IMR-90 (cell line): ENCODE data around the gene CLCN5. TPM values are rescaled to one million over a fixed set of nuclear protein-coding genes. Genes with fewer than 3 reads are reported as not detected.

Experiments
- ATAC-seq: fragments of 200-7000 bp; cut with Tn5 transposase; 2 replicates; pipeline ENCODE4 v1.9.1; 2020; ENCODE audit warnings: low read depth, mild to moderate bottlenecking, moderate library complexity
- BruUV-seq: library from RNA; stranded (reverse); fragments of 400-500 nt; replicated peaks from 2 replicates; lab custom pipeline; 2021; lab: Mats Ljungman, UMichigan
- CTCF ChIA-PET: fragments of 300-600 bp; formaldehyde crosslinking; extraction: SDS; loops from one replicate; lab custom pipeline; 2021; ENCODE audit warnings: antibody characterized with exemption; lab: Yijun Ruan, JAX
- POLR2A ChIA-PET: fragments of 300-600 bp; sonication (Branson Sonifier 250); formaldehyde crosslinking; loops from one replicate; lab custom pipeline; 2022; ENCODE audit warnings: antibody characterized with exemption; ENCODE audit not compliant: unreplicated experiment; lab: Charles Lee
- DNase-seq: peaks from one replicate; pipeline ENCODE4 v3.0.0; 2013
- H2AFZ ChIP-seq: replicated peaks from 2 replicates; pipeline ENCODE3; 2013; ENCODE audit warnings: low read length, mild to moderate bottlenecking; ENCODE audit not compliant: poor library complexity
- H2AK5ac ChIP-seq: 2 replicates; pipeline ENCODE4 v1.6.1; 2013; ENCODE audit warnings: low read depth, low read length, inconsistent platforms
- H2AK9ac ChIP-seq: replicated peaks from 2 replicates; pipeline ENCODE3; 2013; ENCODE audit warnings: mild to moderate bottlenecking, low read depth, low read length, moderate library complexity; ENCODE audit not compliant: poor library complexity
- H2BK120ac ChIP-seq: 2 replicates; pipeline ENCODE4 v1.6.1; 2013; ENCODE audit warnings: low read depth, low read length, inconsistent platforms
- H2BK15ac ChIP-seq: 3 replicates; pipeline ENCODE4 v1.6.1; 2013; ENCODE audit warnings: low read depth, low read length, inconsistent platforms
- H2BK20ac ChIP-seq: 2 replicates; pipeline ENCODE4 v1.6.1; 2013; ENCODE audit warnings: low read depth, mild to moderate bottlenecking, inconsistent platforms, low read length, moderate library complexity
- H2BK5ac ChIP-seq: 2 replicates; pipeline ENCODE4 v1.6.1; 2013; ENCODE audit warnings: mild to moderate bottlenecking, low read depth, low read length, inconsistent platforms; ENCODE audit not compliant: poor library complexity, severe bottlenecking
- H3K14ac ChIP-seq: replicated peaks from 2 replicates; pipeline ENCODE4 v1.6.1; 2013; ENCODE audit warnings: low read depth, low read length, inconsistent platforms
- H3K18ac ChIP-seq: 2 replicates; pipeline ENCODE4 v1.6.1; 2013; ENCODE audit warnings: low read depth, low read length, control low read depth
- H3K23ac ChIP-seq: 2 replicates; pipeline ENCODE4 v1.6.1; 2013; ENCODE audit warnings: low read depth, low read length, inconsistent platforms
- H3K27ac ChIP-seq: 2 replicates; pipeline ENCODE4 v1.5.1; 2013; ENCODE audit warnings: mild to moderate bottlenecking, control low read depth, low read length; ENCODE audit not compliant: insufficient read depth
- H3K27me3 ChIP-seq: 2 replicates; pipeline ENCODE4 v1.6.1; 2013; ENCODE audit warnings: low read length; ENCODE audit not compliant: control insufficient read depth, insufficient read depth
- H3K36me3 ChIP-seq: 2 replicates; pipeline ENCODE4 v1.6.1; 2013; ENCODE audit warnings: low read length, mixed read lengths; ENCODE audit not compliant: control insufficient read depth, insufficient read depth
- H3K4ac ChIP-seq: 2 replicates; pipeline ENCODE4 v1.6.1; 2013; ENCODE audit warnings: low read depth, low read length, inconsistent platforms
- H3K4me1 ChIP-seq: 2 replicates; pipeline ENCODE4 v1.6.1; 2013; ENCODE audit warnings: low read length, mixed read lengths; ENCODE audit not compliant: control insufficient read depth, insufficient read depth
- H3K4me2 ChIP-seq: 2 replicates; pipeline ENCODE4 v1.6.1; 2013; ENCODE audit warnings: low read depth, mild to moderate bottlenecking, control low read depth, low read length, moderate library complexity
- H3K4me3 ChIP-seq: 2 replicates; pipeline ENCODE4 v1.5.1; 2013; ENCODE audit warnings: low read depth, mild to moderate bottlenecking, control low read depth, low read length, moderate library complexity; ENCODE audit not compliant: insufficient read depth
- H3K56ac ChIP-seq: 2 replicates; pipeline ENCODE4 v1.6.1; 2013; ENCODE audit warnings: low read length, inconsistent platforms; ENCODE audit not compliant: insufficient read depth; ENCODE audit errors: extremely low read depth
- H3K79me1 ChIP-seq, 2 experiments: 2 replicates each; pipeline ENCODE4 v1.6.1; 2013; ENCODE audit warnings: low read length in 2 of 2, inconsistent platforms in 1 of 2, low read depth in 1 of 2
- H3K9ac ChIP-seq: 2 replicates; pipeline ENCODE4 v1.6.1; 2013; ENCODE audit warnings: low read depth, low read length, control low read depth
- H3K9me1 ChIP-seq: 2 replicates; pipeline ENCODE4 v1.6.1; 2013; ENCODE audit warnings: low read length, inconsistent platforms; ENCODE audit not compliant: insufficient read depth
- H3K9me3 ChIP-seq: 2 replicates; pipeline ENCODE4 v1.6.1; 2013; ENCODE audit warnings: low read length; ENCODE audit not compliant: control insufficient read depth, insufficient read depth
- H4K20me1 ChIP-seq: 2 replicates; pipeline ENCODE4 v1.6.1; 2013; ENCODE audit warnings: low read length, inconsistent platforms; ENCODE audit not compliant: insufficient read depth
- H4K5ac ChIP-seq: 2 replicates; pipeline ENCODE4 v1.6.1; 2013; ENCODE audit warnings: mild to moderate bottlenecking, low read depth, low read length, control low read depth
- H4K8ac ChIP-seq, 2 experiments: 2 replicates each; pipeline ENCODE4 v1.6.1; 2013; ENCODE audit warnings: low read depth in 2 of 2, low read length in 2 of 2, control low read depth in 1 of 2, inconsistent platforms in 1 of 2
- H4K91ac ChIP-seq: 2 replicates; pipeline ENCODE4 v1.6.1; 2013; ENCODE audit warnings: low read depth, low read length, inconsistent platforms; ENCODE audit not compliant: insufficient read depth
- BHLHE40 ChIP-seq: fragments of 150-350 bp; IDR thresholded peaks from 2 replicates; pipeline ENCODE4 v1.6.1; 2016; ENCODE audit warnings: mild to moderate bottlenecking, low read depth, low read length
- CEBPB ChIP-seq: IDR thresholded peaks from 2 replicates; pipeline ENCODE4 v1.6.1; 2012; ENCODE audit warnings: low read depth, low read length, improper control_type of control experiment
- CHD1 ChIP-seq: IDR thresholded peaks from 2 replicates; pipeline ENCODE4 v1.6.1; 2012; ENCODE audit warnings: low read depth, low read length, improper control_type of control experiment
- FOS ChIP-seq: fragments of 150-350 bp; IDR thresholded peaks from 2 replicates; pipeline ENCODE4 v1.6.1; 2016; ENCODE audit warnings: low read depth, low read length
- MAFK ChIP-seq: IDR thresholded peaks from 2 replicates; pipeline ENCODE4 v1.6.1; 2012; ENCODE audit warnings: low read depth, low read length, improper control_type of control experiment
- MAZ ChIP-seq: IDR thresholded peaks from 2 replicates; pipeline ENCODE4 v1.6.1; 2012; ENCODE audit warnings: low read depth, mild to moderate bottlenecking, low read length, improper control_type of control experiment, moderate library complexity, borderline replicate concordance
- RAD21 ChIP-seq: IDR thresholded peaks from 2 replicates; pipeline ENCODE4 v1.6.1; 2012; ENCODE audit warnings: low read length, improper control_type of control experiment
- RCOR1 ChIP-seq: IDR thresholded peaks from 2 replicates; pipeline ENCODE4 v1.6.1; 2012; ENCODE audit warnings: mild to moderate bottlenecking, low read length, improper control_type of control experiment; ENCODE audit not compliant: insufficient replicate concordance
- RFX5 ChIP-seq: IDR thresholded peaks from 2 replicates; pipeline ENCODE4 v1.8.0; 2012; ENCODE audit warnings: low read depth, mild to moderate bottlenecking, low read length, moderate library complexity
- SMC3 ChIP-seq: fragments of 150-350 bp; IDR thresholded peaks from 2 replicates; pipeline ENCODE4 v1.6.1; 2016; ENCODE audit warnings: low read depth, mild to moderate bottlenecking, antibody characterized with exemption, low read length, moderate library complexity
- WGBS, 2 experiments: methylation state at CpG; one replicate each; pipeline versions ENCODE4 v1.1.5 to v1.1.7; 2013; ENCODE audit warnings: missing lambda C conversion rate in 2 of 2; ENCODE audit not compliant: insufficient read length in 1 of 2; ENCODE audit errors: extremely low coverage in 2 of 2; 5-methylcytosine and 5-hydroxymethylcytosine counted together
- dilution Hi-C: fragments of 300-500 bp; cut with HindIII; formaldehyde crosslinking; loops from one replicate; pipeline ENCODE4 v1.14.3; 2018; ENCODE audit warnings: low sequenced_read_pairs; ENCODE audit not compliant: unreplicated experiment
- in situ Hi-C: fragments of 300-500 bp; cut with MboI; formaldehyde crosslinking; loops from 3 replicates; pipeline ENCODE4 v1.14.3; 2019; ENCODE audit warnings: low sequenced_read_pairs, inconsistent platforms, mixed read lengths
- intact Hi-C: fragments of 100-400 bp; cut with micrococcal nuclease; formaldehyde crosslinking; loops from 2 replicates; pipeline ENCODE4 v1.10.0; 2022
- polyA plus RNA-seq, 3 experiments: library from polyadenylated mRNA; depleted of rRNA; stranded (reverse); fragments of >200 nt; gene quantifications; 2 replicates each; pipeline ENCODE4 v1.2.3, GENCODE V29; 2012; ENCODE audit warnings: low replicate concordance in 1 of 3
- total RNA-seq: library from RNA; depleted of rRNA; stranded (reverse); fragments of >200 nt; gene quantifications from 2 replicates; pipeline ENCODE4 v1.2.3, GENCODE V29; 2012
- TF ChIP-seq, protein P1 (sequence below): fragments of 150-350 bp; IDR thresholded peaks from 2 replicates; pipeline ENCODE4 v1.6.1; 2017; ENCODE audit warnings: mild to moderate bottlenecking, antibody characterized with exemption, low read length, low read depth
- TF ChIP-seq, protein P2 (sequence below): conservative IDR thresholded peaks from 2 replicates; pipeline ENCODE4 v1.5.1; 2012; ENCODE audit warnings: mild to moderate bottlenecking, low read depth, low read length, improper control_type of control experiment

Gene CLCN5
- total and polyA plus RNA-seq, 2 of the 4 experiments (the other 2 are of a cell fraction), result 1.4 to 5.9 TPM

GRCh38 chrX:49932791-49933190 lies 10.4 kb downstream of the CLCN5 start:
- H3K56ac ChIP-seq, result no peak overlapping the region
- H2AK5ac ChIP-seq, result no peak overlapping the region
- no peak overlapping the region for H3K4me2 ChIP-seq
- no peak for DNase-seq
- H2BK5ac ChIP-seq, result no peak overlapping the region
- H4K20me1 ChIP-seq, result no peaks in the 10 kb centered on the region
- ChIA-PET POLR2A (no interaction called here), CTCF (no interaction called here)
- no peak overlapping the region for H2BK15ac ChIP-seq
- H3K27me3 ChIP-seq, result no peaks in the 10 kb centered on the region
- H3K4ac ChIP-seq, result no peak overlapping the region
- in situ Hi-C loops (no loop called here), intact Hi-C loops (no loop called here), dilution Hi-C loops (no loop called here)
- no peak overlapping the region for H3K23ac ChIP-seq
- no peaks in the 10 kb centered on the region for H3K36me3 ChIP-seq
- no peak overlapping the region for H4K8ac ChIP-seq
- no peaks in the 10 kb centered on the region for H3K4me1 ChIP-seq
- H3K18ac ChIP-seq, result no peak overlapping the region
- no peak overlapping the region for H2AFZ ChIP-seq
- ATAC-seq, result no peak
- no peak overlapping the region for H3K14ac ChIP-seq
- H3K27ac ChIP-seq, result no peak overlapping the region
- H3K9me1 ChIP-seq, result no peaks in the 10 kb centered on the region
- no peak overlapping the region for H2BK120ac ChIP-seq
- TF ChIP-seq BHLHE40, result no peak
- TF ChIP-seq CEBPB, result no peak
- TF ChIP-seq MAFK, result no peak
- no peak for TF ChIP-seq SMC3
- TF ChIP-seq, protein P1, sequence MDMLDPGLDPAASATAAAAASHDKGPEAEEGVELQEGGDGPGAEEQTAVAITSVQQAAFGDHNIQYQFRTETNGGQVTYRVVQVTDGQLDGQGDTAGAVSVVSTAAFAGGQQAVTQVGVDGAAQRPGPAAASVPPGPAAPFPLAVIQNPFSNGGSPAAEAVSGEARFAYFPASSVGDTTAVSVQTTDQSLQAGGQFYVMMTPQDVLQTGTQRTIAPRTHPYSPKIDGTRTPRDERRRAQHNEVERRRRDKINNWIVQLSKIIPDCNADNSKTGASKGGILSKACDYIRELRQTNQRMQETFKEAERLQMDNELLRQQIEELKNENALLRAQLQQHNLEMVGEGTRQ, result no peak
- no peak for TF ChIP-seq RAD21
- no peak for TF ChIP-seq RCOR1
- TF ChIP-seq, protein P2, sequence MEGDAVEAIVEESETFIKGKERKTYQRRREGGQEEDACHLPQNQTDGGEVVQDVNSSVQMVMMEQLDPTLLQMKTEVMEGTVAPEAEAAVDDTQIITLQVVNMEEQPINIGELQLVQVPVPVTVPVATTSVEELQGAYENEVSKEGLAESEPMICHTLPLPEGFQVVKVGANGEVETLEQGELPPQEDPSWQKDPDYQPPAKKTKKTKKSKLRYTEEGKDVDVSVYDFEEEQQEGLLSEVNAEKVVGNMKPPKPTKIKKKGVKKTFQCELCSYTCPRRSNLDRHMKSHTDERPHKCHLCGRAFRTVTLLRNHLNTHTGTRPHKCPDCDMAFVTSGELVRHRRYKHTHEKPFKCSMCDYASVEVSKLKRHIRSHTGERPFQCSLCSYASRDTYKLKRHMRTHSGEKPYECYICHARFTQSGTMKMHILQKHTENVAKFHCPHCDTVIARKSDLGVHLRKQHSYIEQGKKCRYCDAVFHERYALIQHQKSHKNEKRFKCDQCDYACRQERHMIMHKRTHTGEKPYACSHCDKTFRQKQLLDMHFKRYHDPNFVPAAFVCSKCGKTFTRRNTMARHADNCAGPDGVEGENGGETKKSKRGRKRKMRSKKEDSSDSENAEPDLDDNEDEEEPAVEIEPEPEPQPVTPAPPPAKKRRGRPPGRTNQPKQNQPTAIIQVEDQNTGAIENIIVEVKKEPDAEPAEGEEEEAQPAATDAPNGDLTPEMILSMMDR, result no peak
- TF ChIP-seq RFX5, result no peak
- TF ChIP-seq MAZ, result no peak
- no peak for TF ChIP-seq CHD1
- no peak for TF ChIP-seq FOS
- WGBS, 2 experiments, result no CpG with 5 or more reads among the region's 2 CpGs
- no peaks in the 10 kb centered on the region for H3K9me3 ChIP-seq
- BruUV-seq, result no TSS peak
- no peak overlapping the region for H3K9ac ChIP-seq
- no peak overlapping the region for H3K4me3 ChIP-seq
- no peak overlapping the region for H2BK20ac ChIP-seq
- no peak overlapping the region for H4K5ac ChIP-seq
- no peak overlapping the region for H4K91ac ChIP-seq
- H3K79me1 ChIP-seq, result no peaks in the 10 kb centered on the region
- no peak overlapping the region for H2AK9ac ChIP-seq
